GM08714 (cell line): Measurements from ENCODE around the gene ATP10B.
"Not testable (repeated sequence)": the region's sequence is repeated elsewhere in the genome, so short reads cannot be mapped to it uniquely, and the experiment has no call there.

Experiments
- H3K4me3 ChIP-seq: fragments of 200-500 bp; sonication (Bioruptor generic); 2 replicates; pipeline ENCODE4 v1.5.1; 2014; ENCODE audit warnings: mild to moderate bottlenecking, low read length, inconsistent platforms
- ZNF274 ChIP-seq: IDR thresholded peaks from 2 replicates; pipeline ENCODE4 v1.6.1; 2012; ENCODE audit warnings: mild to moderate bottlenecking, low read depth, low read length

ATP10B gene

GRCh38 chr5:160749682-160750081 is 102.3 kb downstream of the ATP10B start:
- H3K4me3 ChIP-seq, result no peak overlapping the region

GRCh38 chr5:160749026-160749425 is 103.0 kb downstream of the ATP10B start:
- TF ChIP-seq ZNF274, result no peak
- no peak overlapping the region for H3K4me3 ChIP-seq

More at GRCh38 chr5:160749682-160750081, 102.3 kb downstream of the ATP10B start:
- TF ChIP-seq ZNF274, result no peak

GRCh38 chr5:160747987-160748386 is 104.0 kb downstream of the ATP10B start:
- no peak overlapping the region for H3K4me3 ChIP-seq
- no peak for TF ChIP-seq ZNF274

- TF ChIP-seq ZNF274, result no peak
- H3K4me3 ChIP-seq, result no peak overlapping the region
Observed at GRCh38 chr5:160747559-160747958, 104.5 kb downstream of the ATP10B start.

GRCh38 chr5:160744268-160745101 is 107.5 kb downstream of the ATP10B start:
- TF ChIP-seq ZNF274, result no peak
- H3K4me3 ChIP-seq, result no peak overlapping the region

GRCh38 chr5:160743027-160743426 is 109.0 kb downstream of the ATP10B start:
- H3K4me3 ChIP-seq, result no peak overlapping the region
- no peak for TF ChIP-seq ZNF274

GRCh38 chr5:160742446-160742845 is 109.6 kb downstream of the ATP10B start:
- no peak for TF ChIP-seq ZNF274
- H3K4me3 ChIP-seq, result no peak overlapping the region

GRCh38 chr5:160727296-160727997 is 124.6 kb downstream of the ATP10B start:
- no peak overlapping the region for H3K4me3 ChIP-seq
- no peak for TF ChIP-seq ZNF274

- H3K4me3 ChIP-seq, result no peak overlapping the region
- TF ChIP-seq ZNF274, result no peak
Observed at GRCh38 chr5:160726721-160727120, 125.3 kb downstream of the ATP10B start.

- TF ChIP-seq ZNF274, result no peak
- no peak overlapping the region for H3K4me3 ChIP-seq
Observed at GRCh38 chr5:160720822-160721221, 131.2 kb downstream of the ATP10B start.

GRCh38 chr5:160715508-160715907 is 136.5 kb downstream of the ATP10B start:
- not testable (repeated sequence) for H3K4me3 ChIP-seq

GRCh38 chr5:160703547-160704189 is 148.3 kb downstream of the ATP10B start:
- no peak for TF ChIP-seq ZNF274
- H3K4me3 ChIP-seq, result no peak overlapping the region

GRCh38 chr5:160702934-160703333 is 149.1 kb downstream of the ATP10B start:
- TF ChIP-seq ZNF274, result no peak
- H3K4me3 ChIP-seq, result no peak overlapping the region

GRCh38 chr5:160702311-160702803 is 149.7 kb downstream of the ATP10B start:
- H3K4me3 ChIP-seq, result no peak overlapping the region

More at GRCh38 chr5:160702311-160702803, 149.7 kb downstream of the ATP10B start:
- no peak for TF ChIP-seq ZNF274
